HG03469 (cell line): ENCODE data around the gene NDUFS6.
"Not testable (repeated sequence)": the region's sequence is repeated elsewhere in the genome, so short reads cannot be mapped to it uniquely, and the experiment has no call there.

Source experiments
- ATAC-seq: cut with Tn5 transposase; IDR thresholded peaks from one replicate; pipeline ENCODE4 v1.9.1; 2021; ENCODE audit warnings: mild to moderate bottlenecking, moderate library complexity, moderate number of reproducible peaks; ENCODE audit not compliant: unreplicated experiment

The NDUFS6 gene

DNA sequence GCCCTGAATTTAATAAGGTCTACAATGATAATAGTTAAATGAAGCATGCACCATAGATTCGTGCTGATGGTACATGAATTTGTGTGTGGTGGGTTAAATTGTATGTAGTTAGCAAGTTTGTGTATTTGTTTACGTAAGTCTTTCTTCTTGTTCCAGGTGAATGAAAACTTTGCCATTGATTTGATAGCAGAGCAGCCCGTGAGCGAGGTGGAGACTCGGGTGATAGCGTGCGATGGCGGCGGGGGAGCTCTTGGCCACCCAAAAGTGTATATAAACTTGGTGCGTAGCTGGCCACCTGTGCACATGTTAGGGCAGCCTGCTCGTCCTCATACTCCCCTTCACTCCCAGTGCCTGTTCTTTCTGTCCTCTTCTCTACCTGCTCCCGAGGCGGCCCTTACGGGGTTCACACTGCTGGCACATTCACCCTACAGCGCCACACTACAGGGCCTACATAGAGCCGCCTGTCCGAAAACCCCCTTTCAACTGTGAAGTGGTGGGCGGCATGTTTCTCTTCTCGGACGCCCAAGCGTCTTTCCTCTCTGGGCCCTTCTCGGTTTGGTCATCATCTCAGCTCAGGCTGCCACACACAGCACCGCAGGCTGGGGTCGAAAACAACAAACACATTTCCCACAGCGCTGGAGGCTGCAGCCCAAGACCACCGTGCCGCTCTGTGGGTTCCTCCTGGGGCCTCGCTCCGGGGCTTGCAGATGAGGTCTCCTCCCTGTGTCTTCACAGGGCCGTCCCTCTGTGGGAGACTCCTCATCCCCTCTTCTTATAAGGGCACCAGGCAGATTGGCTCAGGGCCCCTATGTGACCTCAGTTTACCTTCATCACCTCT is 13.2 kb downstream of the NDUFS6 start:
- no peak for ATAC-seq

DNA sequence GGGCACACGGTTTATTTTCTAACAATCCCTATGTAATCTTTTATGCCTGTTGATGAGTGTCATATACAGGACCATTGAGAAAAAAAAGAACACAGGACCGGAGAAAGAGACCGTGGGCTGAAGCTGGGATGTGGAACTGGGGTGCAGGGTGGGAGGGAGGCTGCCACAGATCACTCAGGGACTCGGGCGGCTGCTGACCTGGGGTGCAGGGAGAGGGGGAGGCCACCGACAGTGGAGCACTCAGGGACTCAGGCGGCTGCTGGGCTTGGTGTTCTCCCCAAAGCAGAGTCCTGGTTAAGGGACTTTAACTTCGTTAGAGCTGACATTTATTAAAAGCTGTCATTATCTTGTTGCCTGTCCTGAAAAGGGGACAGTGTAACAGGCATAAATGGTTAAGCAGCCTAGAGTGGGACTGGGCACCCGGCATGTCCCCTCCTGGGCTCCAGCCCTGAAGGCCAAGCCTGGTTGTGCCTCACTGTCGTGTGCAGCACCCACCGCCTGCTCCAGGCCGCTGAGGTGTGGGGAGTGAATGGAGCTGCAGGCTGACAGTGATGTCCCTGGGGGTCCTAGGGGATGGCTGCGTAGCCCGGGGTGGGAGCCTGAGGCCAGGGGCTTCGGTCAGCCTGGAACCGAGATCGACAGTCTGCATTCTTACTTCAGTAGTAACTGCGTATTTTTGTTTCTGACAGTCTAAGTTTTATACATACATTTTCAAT is 14.0 kb downstream of the NDUFS6 start:
- ATAC-seq: no peak

DNA sequence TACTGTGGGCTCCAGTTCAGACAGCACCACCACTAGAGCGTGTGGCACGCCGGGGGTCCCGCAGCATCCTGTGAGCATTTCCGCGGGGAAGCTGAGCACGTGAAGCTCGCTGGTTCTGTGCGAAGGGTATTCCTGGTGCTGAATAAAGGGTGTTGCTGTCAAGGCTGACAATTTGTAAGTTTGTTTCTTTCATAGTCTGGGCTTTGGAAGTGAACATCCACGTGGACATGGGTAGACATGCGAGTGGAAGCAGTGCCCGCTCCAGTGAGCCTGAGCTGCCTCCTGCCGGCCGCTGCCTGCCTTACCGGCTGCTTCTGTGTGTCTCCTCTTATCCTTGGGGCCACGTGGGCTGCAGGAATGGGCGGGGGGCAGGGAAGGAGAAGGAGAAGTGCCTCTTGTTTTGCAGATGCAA is 14.7 kb downstream of the NDUFS6 start:
- ATAC-seq: no peak

DNA sequence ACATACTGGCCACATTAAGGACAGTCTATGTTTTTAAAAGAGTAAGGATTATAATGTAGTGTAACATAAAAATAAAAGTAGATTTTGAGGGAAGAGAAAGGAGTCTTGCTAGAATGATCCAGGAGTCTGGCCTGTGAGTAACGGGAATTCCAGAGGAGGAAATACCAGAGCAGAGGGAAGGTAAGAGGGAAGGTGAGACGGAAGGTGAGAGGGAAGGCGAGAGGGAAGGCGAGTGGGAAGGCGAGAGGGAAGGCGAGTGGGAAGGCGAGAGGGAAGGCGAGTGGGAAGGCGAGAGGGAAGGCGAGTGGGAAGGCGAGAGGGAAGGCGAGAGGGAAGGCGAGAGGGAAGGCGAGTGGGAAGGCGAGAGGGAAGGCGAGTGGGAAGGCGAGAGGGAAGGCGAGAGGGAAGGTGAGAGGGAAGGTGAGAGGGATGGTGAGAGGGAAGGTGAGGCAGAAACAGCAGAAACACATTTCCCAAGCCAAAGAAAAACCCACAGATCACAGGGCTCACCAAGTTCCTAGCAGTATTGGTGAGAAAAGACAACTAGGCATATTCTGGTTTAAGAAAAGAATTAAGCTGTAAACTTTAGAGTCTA is 15.4 kb downstream of the NDUFS6 start:
- ATAC-seq: not testable (repeated sequence)

DNA sequence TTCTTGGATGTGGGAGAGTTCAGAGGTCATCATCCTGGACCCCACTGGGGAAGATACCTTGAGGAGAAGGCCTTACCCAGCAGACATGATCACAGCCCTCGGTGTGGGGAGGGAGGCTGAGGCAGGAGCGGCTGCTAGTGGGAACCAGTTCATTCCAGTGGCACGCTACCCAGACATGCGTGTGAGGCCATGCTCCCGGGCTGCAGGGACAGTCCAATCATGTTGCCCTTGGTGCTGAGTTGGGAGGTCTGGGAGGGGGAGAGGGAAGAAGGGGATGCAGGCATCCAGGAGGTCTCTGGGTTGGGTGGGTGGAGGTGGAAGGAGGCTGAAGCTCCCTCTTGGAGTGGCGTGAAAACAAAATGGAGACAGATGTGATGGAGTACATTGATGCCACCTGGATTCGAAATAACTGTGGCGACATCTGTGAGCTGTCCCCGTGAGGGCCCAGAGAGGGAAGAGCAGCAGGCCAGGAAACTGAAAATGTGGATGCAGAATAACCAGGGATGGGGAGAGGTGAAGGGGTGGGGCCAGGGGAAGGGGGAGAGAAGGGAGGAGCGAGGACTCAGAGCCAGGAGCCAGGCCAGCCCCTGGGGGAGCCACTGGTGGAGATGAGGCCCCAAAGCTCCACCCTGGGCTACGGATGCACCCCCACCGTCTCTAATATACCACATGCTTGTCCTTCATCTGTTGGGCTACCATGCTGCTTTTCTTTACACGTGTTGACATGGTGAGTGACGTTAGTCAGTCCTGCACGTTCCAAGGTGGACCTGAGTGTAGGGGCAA is 16.2 kb downstream of the NDUFS6 start:
- no peak for ATAC-seq

DNA sequence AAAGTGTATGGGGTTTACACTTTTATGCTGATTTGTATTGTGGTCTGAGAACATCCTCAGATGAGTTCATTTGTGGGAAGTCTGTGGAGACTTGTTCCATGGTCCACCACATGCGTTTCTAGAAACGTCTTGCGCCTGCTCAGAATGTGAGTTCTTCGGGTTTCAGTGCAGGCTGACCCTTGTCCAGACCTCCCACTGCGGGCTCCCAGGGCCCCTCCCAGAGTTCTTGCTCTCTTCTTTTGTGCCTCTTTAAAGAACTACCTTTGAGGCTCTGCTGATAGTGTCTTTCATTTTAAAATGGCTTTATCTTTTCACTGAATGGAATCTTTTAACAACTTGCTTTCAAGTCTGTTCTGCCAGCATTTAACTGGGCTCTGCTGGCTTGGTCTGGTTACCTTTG is 17.6 kb downstream of the NDUFS6 start:
- no peak for ATAC-seq

DNA sequence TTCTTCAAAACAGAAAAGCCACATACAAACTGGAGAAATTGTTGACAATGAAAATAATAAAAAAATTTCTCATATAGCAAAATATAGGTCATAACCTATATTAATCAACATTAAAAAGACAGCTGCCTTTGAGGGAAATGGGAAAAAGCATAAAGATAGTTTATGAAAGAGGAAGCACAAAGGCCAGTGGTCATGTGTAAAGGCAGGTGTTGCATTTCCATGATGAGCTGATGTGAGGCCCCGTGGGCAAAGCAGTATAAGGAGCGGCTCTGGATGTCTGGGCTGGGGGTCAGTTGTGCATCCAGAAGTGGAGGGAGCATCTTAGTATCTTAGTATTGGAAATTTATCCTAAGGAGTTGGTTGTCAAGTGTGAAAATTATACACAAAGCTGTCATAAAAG is 18.3 kb downstream of the NDUFS6 start:
- ATAC-seq: no peak

DNA sequence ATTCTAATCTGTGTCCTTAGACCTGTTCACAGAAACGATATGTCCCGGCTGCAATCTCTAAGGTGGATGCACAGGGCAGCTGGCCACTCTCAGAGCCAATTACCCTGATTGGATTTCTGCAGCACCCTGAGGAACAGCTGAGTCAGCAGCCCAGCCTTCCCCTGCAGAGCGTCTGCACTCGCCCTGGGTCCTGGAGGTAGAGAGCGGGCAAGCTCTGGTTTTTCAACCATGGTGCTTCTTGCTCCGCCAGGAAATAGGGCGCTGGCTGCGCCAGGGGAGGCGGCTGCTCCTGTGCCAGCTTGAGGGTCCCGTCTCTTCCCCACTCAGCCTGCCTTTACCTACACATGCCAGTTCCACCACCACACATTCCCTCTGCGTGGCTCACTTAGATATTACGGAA is 19.2 kb downstream of the NDUFS6 start:
- no peak for ATAC-seq

DNA sequence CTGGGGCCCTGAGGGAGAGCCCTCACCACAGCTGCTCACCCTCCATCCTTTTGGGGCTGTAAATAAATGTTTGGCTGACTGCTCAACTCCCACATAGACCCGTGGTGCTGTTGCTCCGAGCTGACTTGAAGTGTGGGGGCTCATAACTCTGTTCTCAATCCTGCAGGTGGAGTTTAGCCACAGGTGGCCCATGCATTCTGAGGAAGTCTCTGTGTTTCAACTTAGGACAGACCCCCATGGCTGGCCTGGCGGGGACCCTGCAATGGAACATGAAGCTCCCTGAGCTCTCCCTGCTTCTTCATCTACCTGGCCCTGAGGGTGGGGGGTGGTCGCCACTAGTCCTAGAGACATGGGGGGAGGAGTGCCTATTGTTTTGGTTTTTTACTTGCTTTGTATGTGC is 19.7 kb downstream of the NDUFS6 start:
- ATAC-seq: no peak

DNA sequence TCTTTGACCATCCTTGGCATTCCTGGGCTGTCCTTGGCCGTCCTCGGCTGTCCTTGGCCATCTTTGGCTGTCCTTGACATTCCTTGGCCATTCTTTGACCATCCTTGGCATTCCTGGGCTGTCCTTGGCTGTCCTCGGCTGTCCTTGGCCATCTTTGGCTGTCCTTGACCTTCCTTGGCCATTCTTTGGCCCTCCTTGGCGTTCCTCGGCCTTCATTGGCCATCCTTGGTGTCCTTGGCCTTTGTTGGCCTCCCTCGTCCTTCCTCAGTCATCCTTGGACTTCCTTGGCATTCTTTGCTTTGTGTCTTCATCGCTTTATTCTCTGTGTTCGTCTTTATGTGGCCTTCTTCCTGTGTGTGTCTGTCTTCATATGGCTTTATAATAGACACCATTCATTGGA is 20.7 kb downstream of the NDUFS6 start:
- ATAC-seq: no peak

DNA sequence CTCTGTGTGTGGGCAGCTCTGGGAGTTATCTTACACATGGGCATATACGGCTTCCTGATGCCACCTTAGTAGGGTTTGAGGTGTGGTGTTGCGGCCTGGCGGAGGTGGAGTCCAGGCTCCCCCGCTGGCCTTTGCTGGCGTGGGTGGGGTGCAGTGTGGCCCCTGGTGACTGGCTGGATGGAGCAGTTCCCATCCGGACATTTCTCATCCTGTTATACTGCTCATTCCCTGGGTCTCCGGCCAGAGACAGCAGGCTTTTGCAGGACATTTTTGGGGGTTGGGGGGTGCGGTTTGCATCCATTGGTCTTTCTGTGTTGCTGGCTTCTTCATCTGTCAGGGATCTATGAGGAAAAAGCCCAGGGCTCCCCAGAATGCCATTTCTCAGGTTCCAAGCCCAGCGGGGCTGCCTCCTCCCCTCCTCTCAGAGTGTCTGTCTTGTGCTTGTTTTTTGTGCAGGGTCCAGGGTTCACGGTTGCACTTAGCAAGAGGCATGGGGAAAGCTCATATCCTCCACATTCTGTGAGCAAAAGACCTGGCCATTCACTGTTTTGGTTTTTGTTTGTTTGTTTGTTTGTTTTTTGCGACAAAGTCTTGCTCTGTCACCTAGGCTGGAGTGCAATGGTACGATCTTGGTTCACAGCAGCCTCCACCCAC is 22.3 kb downstream of the NDUFS6 start:
- no peak for ATAC-seq

DNA sequence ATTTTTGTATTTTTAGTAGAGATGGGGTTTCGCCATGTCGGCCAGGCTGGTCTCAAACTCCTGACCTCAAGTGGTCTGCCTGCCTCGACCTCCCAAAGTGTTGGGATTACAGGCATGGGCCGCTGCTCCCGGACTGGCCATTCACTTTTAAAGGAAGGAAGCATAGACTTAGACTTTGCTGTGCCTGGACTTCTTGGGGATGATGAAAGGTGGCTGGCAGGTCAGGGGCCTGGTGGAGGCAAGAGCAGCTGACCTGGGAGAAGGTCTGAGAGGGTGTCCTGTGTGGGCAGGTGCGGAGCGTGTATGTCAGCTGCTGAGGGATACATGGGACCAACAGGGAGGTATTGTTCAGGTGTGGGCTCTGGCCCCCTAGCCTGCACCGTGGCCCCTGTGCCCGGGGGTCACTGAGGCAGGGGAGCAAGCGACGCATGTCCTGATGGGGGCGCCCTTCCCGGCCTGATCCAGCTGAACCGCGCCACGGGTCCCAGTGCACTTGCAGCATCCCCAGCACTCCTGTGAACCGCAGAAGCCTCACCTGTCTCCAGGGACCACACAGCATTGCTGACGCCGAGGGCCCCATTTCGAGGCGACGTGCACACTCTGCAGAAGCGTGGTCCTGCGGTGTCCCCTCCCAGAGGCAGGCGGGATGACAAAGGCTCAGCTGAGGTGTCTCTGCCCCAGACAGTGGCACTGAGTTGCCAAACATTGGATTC is 23.1 kb downstream of the NDUFS6 start:
- no peak for ATAC-seq

DNA sequence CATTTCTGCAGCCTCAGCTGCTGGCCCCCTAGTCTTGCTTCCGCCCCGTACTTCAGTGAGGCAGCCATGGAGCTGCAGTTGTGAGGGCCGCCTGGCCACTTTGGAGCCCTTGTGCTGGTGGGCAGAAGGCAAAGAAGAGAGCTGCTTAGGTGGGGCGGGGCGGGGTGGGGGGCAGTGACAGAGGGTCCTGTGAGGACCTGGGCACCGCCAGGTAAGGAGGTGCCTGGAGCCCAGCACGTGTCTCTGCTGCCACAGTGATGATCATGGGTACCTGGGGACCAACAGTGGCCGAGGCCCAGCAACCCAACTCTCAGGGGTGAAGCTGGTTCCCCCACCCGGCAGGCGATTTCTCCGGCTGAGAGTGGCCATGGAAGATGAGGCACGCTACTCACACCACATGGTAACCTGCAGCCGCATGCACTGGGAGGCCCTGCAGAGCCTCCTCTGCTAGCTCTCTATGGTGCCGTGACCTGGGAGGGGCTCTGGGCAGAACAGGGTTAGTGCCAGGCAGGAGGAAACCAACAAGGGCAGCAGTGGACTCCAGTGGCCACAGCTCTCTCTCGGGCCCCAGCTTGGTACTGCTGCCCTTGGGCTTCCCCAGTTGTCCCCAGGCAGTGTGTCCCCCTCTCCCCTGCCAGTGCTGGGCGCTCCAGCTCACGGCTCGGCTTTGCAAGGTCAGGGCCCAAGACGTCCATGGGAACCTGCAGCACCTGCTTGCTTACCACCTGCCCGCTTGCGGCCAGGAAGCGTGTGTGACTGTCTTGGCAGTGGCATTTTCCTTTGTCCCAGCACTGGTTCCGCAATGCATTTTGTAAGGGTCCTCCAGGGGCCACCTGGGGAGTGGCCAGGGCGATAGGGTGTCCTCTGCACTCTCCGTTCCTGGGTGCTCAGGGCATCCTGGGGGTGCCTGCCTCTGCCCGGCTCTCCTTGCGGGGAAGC is 24.0 kb downstream of the NDUFS6 start:
- ATAC-seq: no peak

DNA sequence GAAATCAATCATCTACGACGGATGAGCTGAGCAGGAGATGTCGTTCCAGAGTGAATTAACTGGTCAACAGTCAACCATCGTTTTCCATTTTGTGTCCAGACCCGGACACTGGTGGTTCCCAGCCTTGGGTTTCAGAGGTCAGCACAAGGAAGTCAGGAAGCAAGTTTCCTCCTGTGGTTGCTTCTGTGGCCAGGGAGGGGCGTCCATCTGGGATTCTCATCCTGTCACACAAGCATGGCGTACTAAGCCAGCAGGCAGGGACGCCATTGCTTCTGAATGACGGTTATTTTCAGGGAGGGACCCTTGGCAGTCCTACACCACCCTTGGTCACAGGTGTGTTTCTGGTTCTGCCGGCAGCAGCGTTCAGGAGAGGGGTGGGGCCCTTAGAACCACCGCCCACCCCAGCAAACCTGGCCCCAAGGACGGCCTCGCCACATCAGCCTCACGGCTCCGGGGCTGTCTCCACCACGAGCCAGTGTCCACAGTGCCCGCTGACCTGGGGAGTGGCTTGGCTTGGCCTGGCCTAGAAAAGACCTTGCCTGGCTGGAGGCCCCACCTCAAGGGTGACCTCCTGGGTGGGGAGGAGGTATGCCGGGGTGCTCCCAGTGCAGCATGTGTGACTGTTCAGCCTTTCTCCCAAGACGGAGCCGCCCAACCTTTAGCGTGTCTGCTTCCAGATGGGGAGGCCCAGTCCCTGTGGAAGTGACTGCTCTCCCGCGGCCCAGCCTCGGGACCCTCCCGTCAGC is 25.2 kb downstream of the NDUFS6 start:
- no peak for ATAC-seq

DNA sequence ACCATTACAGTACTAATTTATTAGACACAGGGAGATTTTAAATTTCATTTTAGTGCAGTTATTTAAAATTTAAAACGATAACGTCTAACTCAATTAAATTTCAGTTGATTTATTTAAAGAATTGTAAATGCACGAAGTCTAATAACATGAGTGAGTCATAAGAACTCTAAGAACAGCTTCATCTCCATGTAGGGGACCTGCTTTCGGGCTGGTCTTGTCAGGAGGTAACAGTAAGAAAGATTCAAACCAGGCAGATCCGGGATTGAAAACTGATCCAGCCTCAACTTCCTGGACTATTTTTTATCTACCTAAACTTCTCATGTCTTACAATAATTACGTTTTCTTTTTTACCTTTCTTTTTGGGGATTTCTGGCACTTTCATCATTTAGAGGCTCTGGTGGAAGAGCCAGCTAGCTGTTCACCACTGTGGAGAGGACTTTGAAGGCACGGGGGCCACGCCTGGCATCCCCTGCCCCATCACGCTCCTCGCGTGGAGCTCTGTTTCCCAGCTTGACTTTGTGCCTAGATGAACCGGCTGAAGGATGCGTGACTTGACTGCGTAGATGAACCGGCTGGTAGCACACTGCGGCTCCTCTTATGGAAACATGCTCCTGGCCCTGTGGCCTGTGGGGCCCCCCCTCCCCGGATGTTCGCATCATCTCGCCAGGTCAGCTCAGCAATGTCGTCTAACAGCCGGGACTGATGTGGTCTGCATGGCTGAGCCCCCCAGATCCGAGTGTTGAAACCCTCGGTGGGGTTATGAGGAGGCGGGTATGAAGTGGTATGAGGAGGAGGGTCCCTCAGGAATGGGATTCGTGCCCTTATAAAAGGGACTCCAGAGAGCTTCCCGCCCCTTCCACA is 26.0 kb downstream of the NDUFS6 start:
- no peak for ATAC-seq

DNA sequence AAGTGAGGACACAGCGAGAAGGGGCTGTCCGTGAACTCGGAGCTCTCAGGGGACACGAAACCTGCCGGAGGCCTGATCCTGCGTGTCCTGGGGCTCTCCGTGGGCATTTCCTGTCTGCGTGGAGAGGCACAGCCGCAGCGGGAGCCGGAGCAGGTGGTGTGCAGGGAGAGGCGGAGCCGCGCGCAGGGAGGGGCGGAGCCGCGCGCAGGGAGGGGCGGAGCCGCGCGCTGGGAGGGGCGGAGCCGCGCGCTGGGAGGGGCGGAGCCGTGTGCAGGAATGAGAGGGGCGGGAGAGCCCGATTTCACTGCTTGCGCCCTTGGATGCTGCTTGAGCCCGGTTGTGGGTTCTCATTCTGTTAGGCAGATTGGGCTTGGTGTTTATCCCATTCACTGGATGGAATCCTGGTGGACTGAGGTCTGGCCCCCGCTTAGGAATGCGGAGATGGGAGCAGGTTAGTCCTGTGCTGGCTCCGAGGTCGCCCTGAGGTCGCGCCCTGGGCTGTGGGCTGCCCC is 26.7 kb downstream of the NDUFS6 start:
- ATAC-seq: no peak

DNA sequence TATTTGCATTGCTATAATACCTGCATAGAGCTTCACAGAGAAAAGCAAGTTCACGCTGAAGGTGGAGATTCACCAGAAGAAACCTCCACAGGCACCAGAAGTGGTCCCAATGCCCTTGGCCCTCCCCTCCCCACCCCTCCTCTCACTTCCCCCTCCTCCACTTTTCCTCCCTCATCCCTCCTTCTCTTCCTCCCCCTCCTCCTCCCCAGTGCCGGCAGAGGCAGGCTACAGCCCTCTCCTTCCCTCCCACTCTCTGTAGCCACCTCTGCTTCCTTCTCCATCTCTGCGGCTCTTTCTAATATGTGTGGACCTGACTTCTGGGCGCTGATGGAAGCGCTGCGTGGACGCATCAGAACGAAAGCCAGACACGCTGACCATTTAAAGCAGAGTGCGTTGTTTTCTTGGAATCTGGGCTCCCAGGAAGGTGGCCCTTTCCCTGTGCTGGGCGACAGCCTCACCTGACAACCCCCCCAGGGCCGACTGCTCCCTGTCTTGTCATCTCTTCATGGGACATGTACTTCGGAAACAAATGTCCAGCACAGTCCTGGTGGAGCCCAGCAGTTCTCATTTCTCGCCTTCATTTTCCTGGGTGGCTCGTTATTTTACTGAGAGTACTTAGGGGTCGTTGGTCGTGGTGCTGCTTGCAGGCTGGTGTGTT is 29.5 kb downstream of the NDUFS6 start:
- ATAC-seq: no peak
